Uterus (tissue), 4 donors: ENCODE data around the gene ZNF202. TPM values are rescaled to one million over a fixed set of nuclear protein-coding genes. Genes with fewer than 3 reads are reported as not detected.

Experiments
- DNase-seq, 2 donors: peaks; one replicate each; pipeline ENCODE4 v3.0.0-alpha.2; 2019 to 2020
- H3K27ac ChIP-seq, 2 donors: fragments of 200-600 bp; sonication (generic); 1 replicate in 1 of 2; 2 replicates in 1 of 2; pipeline ENCODE4 v1.5.1; 2016 to 2018
- H3K27me3 ChIP-seq, 2 donors: fragments of 200-600 bp; sonication (generic); one replicate each; pipeline ENCODE4 v1.5.1; 2018 to 2019; ENCODE audit warnings: control low read depth in 1 of 2
- H3K36me3 ChIP-seq, 2 donors: fragments of 200-600 bp; sonication (generic); one replicate each; pipeline ENCODE4 v1.5.1; 2019; ENCODE audit warnings: control low read depth in 1 of 2
- H3K4me1 ChIP-seq, 2 donors: fragments of 200-600 bp; sonication (generic); one replicate each; pipeline ENCODE4 v1.5.1; 2018 to 2019; ENCODE audit warnings: control low read depth in 1 of 2
- H3K4me3 ChIP-seq, 2 donors: fragments of 200-600 bp; sonication (generic); 1 replicate in 1 of 2; 2 replicates in 1 of 2; pipeline ENCODE4 v1.5.1; 2018 to 2019; ENCODE audit warnings: mild to moderate bottlenecking in 1 of 2
- H3K9me3 ChIP-seq, 2 donors: fragments of 200-600 bp; sonication (generic); one replicate each; pipeline ENCODE4 v1.5.1; 2019; ENCODE audit warnings: control low read depth in 1 of 2
- POLR2A ChIP-seq, 2 donors: fragments of 450-650 bp; IDR thresholded peaks; one replicate each; pipeline ENCODE4 v1.6.1; 2016; ENCODE audit warnings: antibody characterized with exemption in 2 of 2, mild to moderate bottlenecking in 1 of 2, moderate library complexity in 1 of 2
- intact Hi-C: fragments of 100-400 bp; cut with DNase I; formaldehyde crosslinking; loops from one replicate; pipeline ENCODE4 v1.15.1; 2023; ENCODE audit warnings: low total_unique reads
- small RNA-seq: library from RNA; depleted of rRNA; stranded (forward); fragments of <200 nt; gene quantifications from one replicate; pipeline ENCODE3, GENCODE V24; 2016
- total RNA-seq, 4 donors: library from RNA; depleted of rRNA in 3 of 4; stranded (reverse); fragments of >200 nt in 3 of 4; gene quantifications; one replicate each; pipeline versions ENCODE4 v1.1.0 to v1.2.4, GENCODE V29; 2014 to 2023
- TF ChIP-seq, protein P1 (sequence below), 4 experiments: fragments of 200-600 bp in 2 of 4; fragments of 450-650 bp in 2 of 4; sonication (generic) in 2 of 4; IDR thresholded peaks; one replicate each; pipeline ENCODE4 v1.5.1; 2016 to 2019; ENCODE audit warnings: antibody characterized with exemption in 4 of 4, mild to moderate bottlenecking in 2 of 4, moderate library complexity in 1 of 4
- donor health status: DM: yes; HTN: yes; CAD: no.

The ZNF202 gene
- total RNA-seq, 4 donors from 2014 or later: 0.77 to 23.3 (median 12.7) TPM

DNA sequence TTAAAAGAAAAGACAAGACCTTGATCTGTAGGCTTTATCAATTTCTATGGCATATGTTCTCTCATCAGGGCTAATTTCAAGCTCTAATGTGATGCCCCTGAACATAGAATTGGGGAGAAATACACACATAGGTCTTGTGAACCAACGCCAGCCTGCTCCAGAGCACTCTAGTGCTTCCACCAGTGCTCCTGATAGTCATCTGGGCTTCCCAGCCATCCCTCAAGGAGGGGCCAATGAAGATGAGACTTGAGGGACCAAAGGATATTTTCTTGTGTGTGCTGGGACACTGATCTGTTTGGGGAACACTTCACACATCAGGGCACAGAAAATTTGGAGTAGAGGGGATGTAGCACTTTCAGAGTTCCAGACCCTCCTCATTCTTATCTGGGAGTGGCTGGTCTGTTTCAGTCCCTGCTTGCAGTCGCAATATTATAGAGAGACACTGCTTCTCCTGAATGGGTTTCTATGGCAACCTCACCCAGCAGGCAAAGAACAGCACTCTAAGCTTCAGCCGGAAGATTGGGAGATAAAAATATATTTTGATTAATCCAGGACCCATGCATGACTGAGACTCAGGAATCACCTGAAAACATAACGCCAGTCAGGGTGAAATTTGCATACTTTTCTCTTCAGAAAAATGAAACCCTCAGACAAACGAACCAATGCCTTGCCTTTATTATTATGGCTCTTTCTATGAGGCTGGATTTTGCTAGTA is 58.6 kb downstream of the ZNF202 start:
- Histone ChIP-seq H3K27ac (no peak overlapping the region), H3K27me3 (no peaks in the 10 kb centered on the region), H3K9me3 (no peaks in the 10 kb centered on the region), H3K36me3 (no peaks in the 10 kb centered on the region), H3K4me1 (no peaks in the 10 kb centered on the region), H3K4me3 (no peak overlapping the region)
- no peak for DNase-seq
- TF ChIP-seq, protein P1, sequence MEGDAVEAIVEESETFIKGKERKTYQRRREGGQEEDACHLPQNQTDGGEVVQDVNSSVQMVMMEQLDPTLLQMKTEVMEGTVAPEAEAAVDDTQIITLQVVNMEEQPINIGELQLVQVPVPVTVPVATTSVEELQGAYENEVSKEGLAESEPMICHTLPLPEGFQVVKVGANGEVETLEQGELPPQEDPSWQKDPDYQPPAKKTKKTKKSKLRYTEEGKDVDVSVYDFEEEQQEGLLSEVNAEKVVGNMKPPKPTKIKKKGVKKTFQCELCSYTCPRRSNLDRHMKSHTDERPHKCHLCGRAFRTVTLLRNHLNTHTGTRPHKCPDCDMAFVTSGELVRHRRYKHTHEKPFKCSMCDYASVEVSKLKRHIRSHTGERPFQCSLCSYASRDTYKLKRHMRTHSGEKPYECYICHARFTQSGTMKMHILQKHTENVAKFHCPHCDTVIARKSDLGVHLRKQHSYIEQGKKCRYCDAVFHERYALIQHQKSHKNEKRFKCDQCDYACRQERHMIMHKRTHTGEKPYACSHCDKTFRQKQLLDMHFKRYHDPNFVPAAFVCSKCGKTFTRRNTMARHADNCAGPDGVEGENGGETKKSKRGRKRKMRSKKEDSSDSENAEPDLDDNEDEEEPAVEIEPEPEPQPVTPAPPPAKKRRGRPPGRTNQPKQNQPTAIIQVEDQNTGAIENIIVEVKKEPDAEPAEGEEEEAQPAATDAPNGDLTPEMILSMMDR (IDR thresholded peaks at IDR 0.05): no peak
- TF ChIP-seq POLR2A (IDR thresholded peaks at IDR 0.05): no peak
- intact Hi-C loops: no loop called here

DNA sequence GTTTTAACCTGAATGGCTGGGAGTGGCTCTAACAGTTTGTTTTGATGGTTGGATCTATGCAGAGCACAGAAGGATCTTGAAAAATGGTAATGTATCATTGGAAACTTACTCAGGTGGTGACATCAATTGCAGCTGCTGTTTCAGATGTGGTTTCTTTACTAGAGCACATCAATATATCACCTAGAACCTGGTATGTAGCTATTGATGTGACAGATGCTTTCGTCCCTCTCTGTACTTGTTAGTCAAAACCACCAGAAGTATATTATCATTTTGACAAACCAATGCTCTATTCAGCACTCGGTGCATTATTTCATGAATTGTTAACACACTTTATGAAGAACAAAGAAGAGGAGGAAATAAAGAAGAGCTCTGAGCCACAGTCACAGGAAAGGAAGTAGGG is 60.4 kb downstream of the ZNF202 start:
- H3K27me3 ChIP-seq: no peaks in the 10 kb centered on the region
- intact Hi-C loops: no loop called here
- no peak for DNase-seq
- H3K36me3 ChIP-seq: no peaks in the 10 kb centered on the region
- TF ChIP-seq, protein P1 (IDR thresholded peaks at IDR 0.05): no peak
- TF ChIP-seq POLR2A (IDR thresholded peaks at IDR 0.05): no peak
- no peak overlapping the region for H3K27ac ChIP-seq
- H3K9me3 ChIP-seq: no peaks in the 10 kb centered on the region
- no peak overlapping the region for H3K4me3 ChIP-seq
- H3K4me1 ChIP-seq: no peaks in the 10 kb centered on the region

DNA sequence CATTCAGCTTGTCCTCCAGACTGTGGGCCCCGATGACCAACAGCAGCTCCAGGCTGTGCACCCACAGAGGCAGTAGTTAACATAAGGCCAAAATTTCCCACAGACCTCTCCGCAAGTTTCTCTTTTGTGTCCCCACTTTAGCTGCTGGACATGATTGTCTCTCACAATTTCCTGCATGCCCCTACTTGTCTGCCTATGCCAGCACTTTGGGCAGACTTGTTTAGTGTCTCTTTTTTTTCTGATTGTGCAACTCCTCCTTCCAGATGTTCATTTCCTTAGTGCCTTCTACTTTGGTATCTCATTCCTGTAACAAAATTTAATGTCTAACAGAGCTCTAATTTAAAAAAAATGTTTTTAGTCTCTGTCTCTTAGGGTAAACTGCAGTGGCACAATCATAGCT is 63.2 kb downstream of the ZNF202 start:
- H3K27me3 ChIP-seq: no peaks in the 10 kb centered on the region
- no peak overlapping the region for H3K27ac ChIP-seq
- intact Hi-C loops: no loop called here
- no peak overlapping the region for H3K4me3 ChIP-seq
- H3K4me1 ChIP-seq: no peaks in the 10 kb centered on the region
- no peak for DNase-seq
- TF ChIP-seq, protein P1 (IDR thresholded peaks at IDR 0.05): no peak
- no peak for TF ChIP-seq POLR2A (IDR thresholded peaks at IDR 0.05)
- H3K9me3 ChIP-seq: no peaks in the 10 kb centered on the region
- H3K36me3 ChIP-seq: no peaks in the 10 kb centered on the region

- no peaks in the 10 kb centered on the region for H3K9me3 ChIP-seq
- no peaks in the 10 kb centered on the region for H3K4me1 ChIP-seq
- no peak overlapping the region for H3K4me3 ChIP-seq
- no peaks in the 10 kb centered on the region for H3K27me3 ChIP-seq
- H3K36me3 ChIP-seq: no peaks in the 10 kb centered on the region
- TF ChIP-seq POLR2A (IDR thresholded peaks at IDR 0.05): no peak
- TF ChIP-seq, protein P1 (IDR thresholded peaks at IDR 0.05): no peak
- no peak overlapping the region for H3K27ac ChIP-seq
- no peak for DNase-seq
- intact Hi-C loops: no loop called here
Observed at GRCh38 chr11:123677510-123677909, 64.0 kb downstream of the ZNF202 start.

DNA sequence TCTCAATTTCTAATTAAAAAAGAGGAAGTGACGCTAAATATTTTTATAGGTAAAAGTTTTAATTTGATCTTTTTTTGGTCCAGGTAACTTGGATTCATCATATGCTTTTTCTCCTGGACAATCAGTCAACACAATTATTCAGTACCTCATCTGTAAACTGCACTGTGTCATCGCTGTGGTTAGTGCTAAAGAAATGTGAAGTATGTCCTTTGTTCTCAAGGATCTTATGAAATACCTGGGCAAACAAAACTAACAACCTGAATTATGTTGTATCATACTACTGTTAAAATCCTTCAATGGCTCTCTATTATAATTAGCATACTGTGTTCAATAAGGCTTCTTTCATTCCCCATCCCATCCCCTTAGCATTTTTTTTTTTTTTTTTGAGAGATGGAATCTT is 67.2 kb downstream of the ZNF202 start:
- H3K4me1 ChIP-seq: no peaks in the 10 kb centered on the region
- H3K27ac ChIP-seq: no peak overlapping the region
- H3K27me3 ChIP-seq: no peaks in the 10 kb centered on the region
- intact Hi-C loops: no loop called here
- H3K9me3 ChIP-seq: no peaks in the 10 kb centered on the region
- TF ChIP-seq, protein P1 (IDR thresholded peaks at IDR 0.05): no peak
- TF ChIP-seq POLR2A (IDR thresholded peaks at IDR 0.05): no peak
- H3K4me3 ChIP-seq: no peak overlapping the region
- no peaks in the 10 kb centered on the region for H3K36me3 ChIP-seq
- DNase-seq: no peak

Small RNAs within 50 kb of the gene (small RNA-seq; reads per million reads assigned to genes)
- not detected for gene RNU1-21P

Other genes starting within 250 kb of the ZNF202 start
- 1 to 10 TPM in 3 of 4 donors, under 1 TPM in 1; 0.51 to 2.8 (median 2.0) TPM for gene SCN3B, start 87.0 kb downstream of the ZNF202 start, total RNA-seq
- gene OR6X1, start 12.9 kb upstream of the ZNF202 start, total RNA-seq: not detected
- gene OR6M1, start 64.7 kb upstream of the ZNF202 start, total RNA-seq: not detected
- not detected for gene TMEM225, start 144.0 kb upstream of the ZNF202 start, total RNA-seq
- under 1 TPM in 1 of 4 donors, not detected in 3; 0.07 TPM for gene OR8D4, start 160.5 kb upstream of the ZNF202 start, total RNA-seq
- gene OR4D5, start 198.0 kb upstream of the ZNF202 start, total RNA-seq: not detected
- gene OR6T1, start 202.2 kb upstream of the ZNF202 start, total RNA-seq: not detected
- gene OR10S1, start 236.1 kb upstream of the ZNF202 start, total RNA-seq: not detected